ENCODE data around the gene LPP.

DNA sequence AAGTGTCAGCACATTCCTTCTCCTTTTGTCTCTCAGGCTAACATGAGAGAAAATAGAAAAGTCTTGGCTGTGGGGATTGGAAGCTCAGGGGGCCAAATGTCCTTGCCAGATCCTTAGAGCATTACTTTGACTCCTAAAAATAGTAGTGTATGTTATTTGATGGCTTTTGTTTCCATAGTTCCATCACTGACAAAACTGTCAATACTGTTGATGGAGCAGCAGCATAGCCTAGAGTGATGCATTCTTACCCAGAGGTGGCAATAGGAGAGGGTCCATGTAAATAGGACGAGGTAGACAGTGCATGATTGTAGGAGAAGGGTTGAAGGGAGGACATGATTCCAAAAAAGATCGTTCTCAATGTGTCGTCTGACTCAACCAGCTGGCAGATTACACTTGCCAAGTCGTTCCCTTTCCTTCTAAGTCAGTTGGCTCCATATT is 735.1 kb downstream of the LPP start:
- TF ChIP-seq, protein P1, sequence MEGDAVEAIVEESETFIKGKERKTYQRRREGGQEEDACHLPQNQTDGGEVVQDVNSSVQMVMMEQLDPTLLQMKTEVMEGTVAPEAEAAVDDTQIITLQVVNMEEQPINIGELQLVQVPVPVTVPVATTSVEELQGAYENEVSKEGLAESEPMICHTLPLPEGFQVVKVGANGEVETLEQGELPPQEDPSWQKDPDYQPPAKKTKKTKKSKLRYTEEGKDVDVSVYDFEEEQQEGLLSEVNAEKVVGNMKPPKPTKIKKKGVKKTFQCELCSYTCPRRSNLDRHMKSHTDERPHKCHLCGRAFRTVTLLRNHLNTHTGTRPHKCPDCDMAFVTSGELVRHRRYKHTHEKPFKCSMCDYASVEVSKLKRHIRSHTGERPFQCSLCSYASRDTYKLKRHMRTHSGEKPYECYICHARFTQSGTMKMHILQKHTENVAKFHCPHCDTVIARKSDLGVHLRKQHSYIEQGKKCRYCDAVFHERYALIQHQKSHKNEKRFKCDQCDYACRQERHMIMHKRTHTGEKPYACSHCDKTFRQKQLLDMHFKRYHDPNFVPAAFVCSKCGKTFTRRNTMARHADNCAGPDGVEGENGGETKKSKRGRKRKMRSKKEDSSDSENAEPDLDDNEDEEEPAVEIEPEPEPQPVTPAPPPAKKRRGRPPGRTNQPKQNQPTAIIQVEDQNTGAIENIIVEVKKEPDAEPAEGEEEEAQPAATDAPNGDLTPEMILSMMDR (conservative IDR thresholded peaks at IDR 0.05; ENCODE audit: low read depth, low read length), result no peak
- TF ChIP-seq POLR2A (IDR thresholded peaks at IDR 0.05; ENCODE audit: low read depth, low read length), result no peak
- no peak for TF ChIP-seq RAD21 (IDR thresholded peaks at IDR 0.05; ENCODE audit: low read length)
- no peak for TF ChIP-seq RFX5 (IDR thresholded peaks at IDR 0.05; ENCODE audit: low read depth, low read length)
- TF ChIP-seq BHLHE40 (IDR thresholded peaks at IDR 0.05; ENCODE audit: low read depth, low read length), result no peak
- TF ChIP-seq, protein P2, sequence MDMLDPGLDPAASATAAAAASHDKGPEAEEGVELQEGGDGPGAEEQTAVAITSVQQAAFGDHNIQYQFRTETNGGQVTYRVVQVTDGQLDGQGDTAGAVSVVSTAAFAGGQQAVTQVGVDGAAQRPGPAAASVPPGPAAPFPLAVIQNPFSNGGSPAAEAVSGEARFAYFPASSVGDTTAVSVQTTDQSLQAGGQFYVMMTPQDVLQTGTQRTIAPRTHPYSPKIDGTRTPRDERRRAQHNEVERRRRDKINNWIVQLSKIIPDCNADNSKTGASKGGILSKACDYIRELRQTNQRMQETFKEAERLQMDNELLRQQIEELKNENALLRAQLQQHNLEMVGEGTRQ (IDR thresholded peaks at IDR 0.05; ENCODE audit: low read depth, low read length), result no peak
- no peak for TF ChIP-seq MXI1 (IDR thresholded peaks at IDR 0.05; ENCODE audit: borderline replicate concordance, low read depth, low read length)
- no peak for TF ChIP-seq MAFK (IDR thresholded peaks at IDR 0.05; ENCODE audit: low read depth, low read length)
- no peak for TF ChIP-seq CEBPB (IDR thresholded peaks at IDR 0.05; ENCODE audit: low read depth, low read length)
- no peak for TF ChIP-seq MAZ (IDR thresholded peaks at IDR 0.05; ENCODE audit: borderline replicate concordance, low read depth, low read length)
- TF ChIP-seq RCOR1 (IDR thresholded peaks at IDR 0.05; ENCODE audit: insufficient replicate concordance, low read length), result no peak
- no peak for TF ChIP-seq NFE2L2 (IDR thresholded peaks at IDR 0.05; ENCODE audit: low read depth, low read length)
- TF ChIP-seq SMC3 (IDR thresholded peaks at IDR 0.05; ENCODE audit: low read depth, low read length), result no peak
- TF ChIP-seq FOS (IDR thresholded peaks at IDR 0.05; ENCODE audit: low read depth, low read length), result no peak
